GM19238 (cell line): ENCODE results near the gene PEX11A.

ENCODE experiments used
- DNase-seq: peaks from one replicate; pipeline ENCODE4 v3.0.0; 2011; ENCODE audit warnings: low spot score; ENCODE audit not compliant: insufficient read length

PEX11A gene

DNA sequence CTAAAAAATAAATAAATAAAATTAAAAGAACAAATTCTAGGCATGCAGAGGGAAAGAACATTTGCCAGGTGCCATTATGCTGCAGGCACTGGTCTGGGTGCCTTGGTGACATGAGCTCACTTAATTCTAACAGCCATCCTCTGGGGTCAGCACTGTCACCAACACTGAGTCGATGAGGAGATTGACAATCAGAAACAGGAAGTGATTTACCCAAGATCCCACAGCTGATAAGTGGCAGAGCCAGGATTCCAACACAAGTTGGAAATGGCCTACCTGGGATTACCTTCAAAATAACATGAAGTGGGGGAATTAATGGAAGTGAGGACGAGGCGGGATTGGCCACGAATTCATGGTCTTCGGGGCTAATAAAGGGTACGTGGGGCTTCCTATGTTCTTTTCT lies 14.9 kb downstream of the PEX11A start:
- no peak for DNase-seq

DNA sequence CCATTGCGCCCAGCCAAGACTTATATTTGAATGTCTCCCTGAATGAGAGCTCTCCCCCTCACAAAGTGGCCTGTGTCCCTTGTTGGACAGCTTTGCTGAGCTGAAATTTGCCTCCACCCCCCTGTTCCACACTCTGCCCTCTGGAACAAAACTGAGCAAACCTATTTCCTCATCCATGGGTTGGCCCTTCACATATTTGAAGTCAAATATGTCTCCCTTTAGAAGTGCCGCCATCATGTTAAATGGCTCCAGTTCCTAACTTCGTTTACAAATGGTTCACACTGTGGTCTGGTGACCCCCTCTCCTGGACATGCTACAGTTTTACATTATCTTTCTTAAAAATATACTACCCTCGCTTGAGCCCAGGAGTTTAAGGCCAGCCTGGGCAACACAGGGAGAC lies 16.0 kb downstream of the PEX11A start:
- DNase-seq: no peak

DNA sequence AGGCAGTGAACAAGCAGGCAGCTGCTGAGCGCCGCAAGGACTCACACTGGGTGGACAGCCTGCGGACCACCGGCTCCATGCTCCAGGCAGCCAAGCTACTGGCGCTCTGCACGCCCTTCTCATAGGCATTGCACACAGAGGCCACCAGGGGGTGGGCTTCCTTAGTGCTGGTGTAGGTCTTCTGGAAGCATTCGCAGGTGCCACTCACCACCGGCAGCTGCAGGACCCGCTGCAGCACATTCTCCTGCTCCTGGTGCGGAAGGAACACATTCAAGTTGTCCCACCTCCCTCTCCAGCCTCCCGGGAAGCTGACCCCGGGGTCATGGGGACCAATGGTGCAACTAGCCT lies 17.4 kb downstream of the PEX11A start:
- no peak for DNase-seq

DNA sequence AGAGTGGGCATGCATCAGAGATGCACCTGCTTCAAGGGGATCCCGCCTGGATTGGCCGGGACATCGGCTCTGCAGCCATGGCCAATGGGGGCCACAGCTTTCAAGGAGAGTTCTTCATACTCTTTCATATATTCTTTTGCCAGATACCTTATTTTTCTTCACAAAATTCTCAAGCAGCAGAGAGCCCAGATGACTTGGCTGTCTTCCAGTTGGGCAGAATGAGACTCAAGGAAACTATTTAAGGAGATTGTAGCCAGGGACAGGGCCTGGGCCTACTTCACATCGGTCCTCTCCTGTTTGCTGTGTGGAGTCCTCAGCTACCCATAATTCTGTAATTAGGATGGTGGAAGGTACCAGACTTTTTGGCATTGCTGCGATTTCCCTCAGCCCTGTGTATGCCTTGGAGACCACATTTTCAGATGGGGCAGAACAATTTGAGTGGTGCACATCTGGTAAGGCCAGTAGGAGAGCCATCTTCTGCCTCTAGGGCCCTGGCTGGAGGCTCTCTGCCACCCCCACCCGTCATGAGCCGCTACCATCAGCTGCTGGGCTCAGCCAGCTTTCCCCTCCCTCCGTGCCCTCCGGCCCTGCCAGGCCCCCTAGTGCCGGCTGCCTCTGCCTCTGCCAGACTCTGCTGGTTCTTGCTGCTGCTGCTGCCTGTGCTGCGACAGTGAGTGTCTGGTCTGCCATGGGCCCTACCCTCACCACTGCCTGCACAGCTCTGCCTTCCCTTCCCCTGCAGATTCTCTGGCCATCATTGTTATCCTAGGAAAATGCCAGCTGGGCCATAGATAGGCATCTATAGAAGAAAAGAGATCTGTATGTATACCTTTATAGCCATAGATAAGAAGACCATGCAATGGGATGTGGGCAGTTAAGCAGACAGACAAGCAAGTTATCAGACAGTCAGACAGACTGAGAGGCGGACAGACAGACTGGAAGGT lies 18.1 kb downstream of the PEX11A start:
- DNase-seq: no peak

DNA sequence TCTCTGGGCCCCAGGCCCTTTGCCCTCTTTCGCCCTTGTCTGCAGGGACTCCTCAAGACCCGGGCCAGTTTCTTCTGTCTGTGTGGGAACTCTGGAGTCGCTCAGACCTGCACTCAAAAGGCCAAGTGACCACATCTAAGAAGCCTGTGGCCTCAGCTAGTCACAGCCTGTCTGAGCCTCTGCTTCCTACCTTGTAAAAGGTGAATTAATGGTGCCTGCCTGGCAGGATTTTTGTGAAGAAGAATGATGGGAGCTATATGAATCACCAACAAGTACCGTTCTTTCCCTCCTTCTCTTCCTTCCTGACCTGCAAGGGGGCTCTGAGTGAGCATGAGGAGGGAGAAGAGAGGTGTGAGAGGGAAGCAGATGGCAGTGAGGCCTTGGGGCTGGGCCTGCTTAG lies 18.9 kb downstream of the PEX11A start:
- DNase-seq: no peak

DNA sequence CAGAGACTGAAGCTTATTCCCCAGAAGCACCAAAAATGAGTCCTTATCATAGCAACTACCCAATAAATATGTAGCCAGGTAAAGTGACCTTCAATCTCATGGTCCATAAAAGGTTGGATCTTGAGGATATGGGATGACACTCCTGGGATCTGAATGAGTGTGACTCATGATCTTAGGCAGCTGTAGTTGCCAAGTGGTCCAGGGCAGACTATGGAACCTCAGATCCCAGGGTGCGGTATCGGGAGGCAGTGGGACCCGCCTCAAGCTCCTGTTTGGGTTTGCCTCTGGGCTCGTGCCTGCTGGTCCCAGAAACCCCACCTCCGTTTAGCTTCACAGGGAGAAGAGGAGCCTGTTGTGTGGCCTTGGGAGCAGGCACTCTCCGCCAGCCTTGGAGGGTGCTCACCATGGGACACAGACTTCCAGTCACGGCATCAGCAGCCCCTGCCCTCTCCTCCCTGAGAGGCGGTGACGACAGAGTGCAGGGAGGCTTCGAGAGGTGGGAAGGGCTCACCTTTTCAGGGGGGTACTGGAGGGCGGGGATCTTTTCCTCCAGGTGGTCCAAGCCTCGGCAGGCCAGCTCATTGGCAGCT lies 19.5 kb downstream of the PEX11A start:
- no peak for DNase-seq

DNA sequence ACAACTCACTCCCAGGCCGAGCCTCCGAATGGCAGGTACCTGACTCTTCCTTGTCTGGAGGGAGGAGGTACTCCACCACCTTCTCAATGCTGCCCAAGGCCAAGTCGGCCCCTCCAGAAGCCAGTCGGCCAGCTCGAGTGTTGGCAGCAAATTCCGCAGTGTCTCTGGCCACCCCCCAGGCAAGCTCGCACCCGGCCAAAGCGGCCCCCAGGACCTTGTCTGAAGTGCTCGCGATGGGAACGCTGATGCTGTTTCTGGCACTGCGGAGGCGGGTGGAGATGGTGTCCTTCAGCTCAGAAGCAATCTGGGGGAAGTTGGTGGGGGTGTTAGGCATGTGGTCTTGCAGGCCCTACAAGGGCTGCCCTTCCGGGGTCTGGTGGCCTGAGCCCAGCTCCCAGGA lies 20.6 kb downstream of the PEX11A start:
- DNase-seq: no peak

DNA sequence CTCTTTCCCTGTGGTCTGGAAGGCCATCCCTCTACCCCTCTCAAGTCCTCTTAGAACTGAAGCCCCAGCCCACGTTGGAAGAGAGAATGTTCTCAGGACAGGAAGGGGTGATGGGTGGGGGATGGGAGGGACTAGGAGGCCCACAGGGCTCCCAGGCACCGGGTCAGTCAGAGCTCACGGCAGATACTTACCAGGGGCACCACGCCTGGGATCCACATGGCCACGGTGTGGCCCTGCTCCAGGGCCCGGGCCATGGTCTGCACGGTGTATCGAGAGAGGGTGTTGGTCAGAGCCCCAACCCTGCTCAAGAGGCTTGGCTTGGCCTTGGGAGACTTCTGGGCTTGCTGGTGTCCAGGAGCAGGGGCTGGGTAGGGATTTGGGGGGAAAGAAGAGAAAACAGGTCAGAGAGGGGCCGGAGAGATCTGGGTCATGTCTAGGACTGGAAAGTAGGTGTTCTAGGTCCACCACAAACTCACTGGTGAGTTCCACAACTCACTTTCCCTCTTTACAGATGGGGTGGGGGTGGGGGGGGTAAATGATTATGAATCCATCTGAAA lies 21.2 kb downstream of the PEX11A start:
- DNase-seq: no peak

DNA sequence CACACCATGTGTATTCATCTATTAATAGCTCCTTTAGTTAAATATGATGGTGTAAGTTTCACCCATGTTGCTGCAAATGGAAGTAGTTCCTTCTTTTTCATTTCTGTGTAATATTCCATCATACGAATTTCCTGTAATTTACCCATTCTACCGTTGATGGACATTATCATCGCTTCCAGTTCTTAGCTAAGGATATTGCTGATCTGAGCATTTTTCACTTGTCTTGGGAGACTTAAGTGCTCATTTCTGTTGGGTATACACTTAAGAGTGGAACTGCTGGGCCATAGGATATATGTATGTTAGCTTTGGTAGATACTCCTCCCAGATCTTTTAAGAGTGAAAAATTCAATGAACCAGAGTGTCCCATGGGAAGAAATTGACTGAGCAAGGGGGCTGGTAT lies 22.4 kb downstream of the PEX11A start:
- DNase-seq: no peak

DNA sequence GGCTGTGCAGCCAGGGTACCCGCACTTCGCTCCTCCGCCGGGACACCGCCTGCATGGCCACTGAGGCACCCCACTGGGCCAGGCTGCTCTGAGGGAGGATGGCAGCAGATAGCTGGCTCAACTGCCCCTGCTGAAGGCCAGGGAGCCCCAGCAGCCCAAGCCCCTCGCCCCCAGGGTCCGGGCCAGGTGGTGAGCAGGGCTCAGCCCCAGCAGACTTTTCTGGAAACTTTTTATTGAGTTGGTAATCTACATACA lies 22.9 kb downstream of the PEX11A start:
- no peak for DNase-seq

DNA sequence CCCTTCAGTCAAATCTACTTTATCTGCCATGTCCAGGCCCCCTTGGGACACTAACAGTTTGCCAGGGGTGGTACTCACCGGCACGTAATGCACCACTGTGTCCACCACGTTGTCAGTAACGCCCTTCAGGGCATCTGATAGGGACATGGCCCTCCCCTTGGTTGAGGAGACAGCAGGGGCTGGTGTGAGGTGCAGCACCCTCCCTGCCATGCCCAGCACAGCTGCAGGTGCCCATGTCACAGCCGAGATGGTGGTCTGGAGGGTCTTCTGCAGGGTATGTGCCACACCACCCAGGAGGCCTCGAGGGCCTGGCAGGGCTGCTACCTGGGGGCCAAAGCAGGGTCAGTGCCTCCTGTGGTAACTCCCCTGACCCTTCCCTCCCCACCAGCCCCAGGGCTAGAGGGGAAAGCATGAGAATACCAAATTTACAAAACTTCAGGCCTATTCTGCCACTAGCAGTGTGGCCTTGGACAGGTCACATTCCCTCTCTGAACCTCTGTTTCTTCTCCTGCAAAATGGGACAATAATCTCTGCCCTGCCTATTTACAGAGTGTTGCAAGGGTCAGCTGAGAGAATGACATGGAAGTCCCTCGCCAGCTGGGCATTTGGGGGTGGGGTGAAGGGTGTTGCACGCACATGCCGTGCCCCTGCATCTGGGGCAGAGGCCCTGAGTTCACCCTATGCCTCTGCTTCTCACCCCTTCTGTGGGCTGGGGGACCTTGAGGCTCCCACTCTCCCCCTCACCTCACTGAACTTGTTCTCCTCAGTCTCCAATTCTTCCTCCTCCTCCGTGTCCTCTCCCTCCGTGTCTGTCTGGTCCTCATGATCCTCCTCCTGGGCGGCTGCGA lies 23.5 kb downstream of the PEX11A start:
- no peak for DNase-seq

DNA sequence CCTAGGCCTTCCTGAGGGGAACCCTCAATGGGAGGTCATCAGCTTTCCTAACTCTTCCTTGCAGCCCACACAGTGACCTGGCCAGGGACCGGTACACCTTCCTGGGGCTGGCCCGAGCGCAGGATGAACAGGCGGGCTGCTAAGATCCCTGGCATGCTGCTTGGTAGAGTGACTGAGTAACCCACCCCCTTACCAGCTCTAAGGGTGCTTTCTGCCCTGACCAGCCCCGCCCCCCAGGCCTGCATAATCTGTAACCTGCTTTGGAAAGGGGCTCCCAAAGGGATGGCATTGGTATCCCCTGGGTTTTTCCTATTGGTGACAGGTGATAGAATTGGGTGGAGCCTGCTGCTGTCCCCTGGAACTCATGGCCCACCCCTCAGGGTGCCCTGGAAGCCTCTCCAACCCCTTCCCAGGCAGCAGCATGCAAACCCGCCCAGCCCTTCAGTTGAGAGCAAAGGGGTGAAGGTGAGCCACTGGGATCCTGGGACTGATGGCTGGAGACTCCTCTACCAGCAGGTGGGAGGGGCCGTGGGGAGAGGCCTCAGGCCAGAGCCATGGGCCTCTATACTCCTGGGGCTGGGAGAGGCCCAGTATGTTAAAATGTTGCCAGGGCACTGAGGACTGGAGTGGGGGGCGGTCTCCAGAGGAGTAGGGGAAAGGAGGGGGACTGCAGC lies 24.2 kb downstream of the PEX11A start:
- DNase-seq: no peak

DNA sequence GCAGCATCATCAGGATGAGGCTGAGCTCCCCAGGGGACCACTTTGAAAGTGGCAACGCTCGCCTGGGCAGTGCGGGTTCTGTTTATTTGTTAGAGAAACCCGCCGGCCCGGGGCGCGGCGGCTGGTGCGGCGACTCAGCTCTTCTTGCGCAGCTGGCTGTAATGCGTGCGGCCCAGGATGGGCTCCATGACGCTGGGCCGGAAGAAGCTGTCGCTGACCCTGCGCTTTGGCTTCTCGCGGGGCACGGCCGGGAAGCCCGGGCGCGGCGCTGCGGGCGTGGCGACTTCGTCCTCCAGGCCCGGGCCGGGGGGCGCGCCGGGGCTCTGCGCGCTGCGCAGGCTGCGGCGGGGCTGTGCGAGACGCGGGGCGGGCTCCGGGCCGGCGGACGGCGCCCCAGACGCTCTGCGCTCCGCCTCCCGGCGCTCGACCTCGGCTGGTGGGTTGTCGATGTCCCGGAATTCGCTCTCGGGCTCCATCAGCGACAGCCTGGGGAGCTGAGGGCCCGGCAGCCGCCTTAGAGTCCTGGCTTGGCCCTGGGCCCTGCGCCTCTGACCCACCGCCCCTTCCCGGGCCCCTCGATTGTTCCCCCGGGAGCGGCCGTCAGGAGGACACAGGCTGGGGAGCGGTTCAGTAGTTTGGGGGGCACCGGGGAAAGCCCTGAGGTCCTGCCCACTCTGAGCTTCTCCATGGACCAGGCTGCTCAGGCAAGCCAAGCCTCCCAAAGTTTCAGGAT lies 24.9 kb downstream of the PEX11A start:
- DNase-seq: peak; percentile 42

DNA sequence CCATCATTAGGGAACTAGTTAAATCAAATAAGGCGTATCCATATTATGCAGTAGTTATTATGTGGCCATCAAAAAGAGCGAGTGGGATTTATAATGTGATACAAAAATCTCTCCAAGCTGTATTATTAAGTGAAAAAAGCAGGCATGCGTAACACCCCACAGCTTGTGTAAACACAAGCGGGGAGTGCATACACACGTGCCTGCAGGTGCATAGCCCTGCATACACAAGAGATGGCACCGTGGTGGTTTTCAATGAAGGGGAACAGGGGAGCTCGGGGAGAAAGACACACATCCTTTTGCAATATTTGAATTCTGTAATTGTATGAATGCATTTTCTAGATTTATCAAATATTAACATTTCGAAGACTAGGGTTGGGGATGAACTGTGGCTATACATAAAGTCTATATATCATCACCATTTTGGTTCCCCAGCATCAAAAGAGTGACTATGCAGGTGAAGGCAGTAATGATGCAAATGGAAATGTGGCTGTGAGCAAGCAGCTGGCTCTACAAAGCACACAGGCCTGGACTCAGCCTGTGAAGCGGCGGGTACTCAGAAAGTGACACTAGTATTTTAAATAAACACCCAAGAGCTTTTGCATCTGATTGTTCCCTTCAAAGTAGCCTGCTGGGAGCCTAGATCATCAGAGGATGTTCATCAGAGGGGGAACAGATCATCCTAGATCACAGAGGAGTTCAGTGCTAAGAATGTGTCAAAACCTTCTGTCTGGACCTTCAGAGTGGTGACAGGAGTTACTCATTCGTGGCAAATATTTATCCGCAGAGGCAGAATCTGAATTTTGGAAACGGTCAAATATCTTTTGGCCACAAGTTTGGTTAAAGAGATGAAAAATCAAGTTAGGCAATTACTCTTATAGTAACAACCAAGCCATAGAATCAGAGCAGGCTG lies 25.9 kb downstream of the PEX11A start:
- DNase-seq: no peak

DNA sequence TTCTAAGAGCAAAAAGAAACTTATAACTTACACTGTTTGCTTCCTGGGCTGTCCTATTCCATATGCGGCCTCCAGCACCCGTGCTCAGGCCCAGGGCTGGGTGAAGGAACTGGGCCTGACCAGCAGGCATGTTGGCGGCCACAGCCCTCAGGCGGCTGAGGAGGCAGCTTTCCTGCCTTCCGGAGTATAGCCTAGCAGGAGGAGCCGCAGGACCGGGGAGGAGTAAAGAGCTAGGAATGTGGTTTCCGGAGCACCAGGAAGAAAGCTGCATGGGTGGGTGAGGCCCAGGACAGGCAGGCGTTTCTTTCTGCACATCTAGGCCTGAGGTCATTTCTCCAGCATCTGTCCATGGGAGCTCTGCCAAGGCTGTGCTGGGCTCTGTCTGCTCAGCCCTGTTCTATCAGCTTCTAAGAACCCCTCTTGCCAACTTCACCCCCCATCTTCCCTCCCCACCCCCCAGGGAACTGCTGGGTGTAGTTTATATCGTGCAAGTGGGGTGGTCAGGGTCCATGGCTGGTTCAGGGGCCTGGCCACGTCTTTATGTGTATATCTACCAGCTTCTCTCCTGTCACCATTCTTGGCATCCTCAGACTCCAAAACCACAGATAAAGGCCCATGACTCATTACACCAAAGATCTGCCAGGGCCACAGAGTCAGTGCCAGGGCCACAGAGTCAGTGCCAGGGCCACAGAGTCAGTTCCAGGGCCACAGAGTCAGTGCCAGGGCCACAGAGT lies 27.5 kb downstream of the PEX11A start:
- no peak for DNase-seq

DNA sequence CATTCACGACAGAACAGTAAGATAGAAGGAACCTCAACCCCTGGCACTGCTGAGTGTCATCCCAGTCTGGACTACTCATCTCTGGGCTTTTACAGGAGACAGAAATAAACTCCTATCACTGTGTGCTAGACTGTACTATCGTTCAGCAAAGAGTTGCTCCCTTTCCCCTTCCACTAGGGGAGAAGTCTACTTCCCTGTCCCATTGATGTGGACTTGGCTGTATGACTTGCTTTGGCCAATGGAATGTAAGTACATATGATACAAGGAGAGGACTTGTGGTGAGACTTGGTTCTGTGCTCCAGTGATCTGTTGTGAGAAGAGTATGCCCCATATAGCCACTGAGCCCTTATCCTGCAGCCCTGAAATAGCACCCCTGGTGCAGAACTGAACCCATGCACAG lies 30.0 kb downstream of the PEX11A start:
- no peak for DNase-seq

DNA sequence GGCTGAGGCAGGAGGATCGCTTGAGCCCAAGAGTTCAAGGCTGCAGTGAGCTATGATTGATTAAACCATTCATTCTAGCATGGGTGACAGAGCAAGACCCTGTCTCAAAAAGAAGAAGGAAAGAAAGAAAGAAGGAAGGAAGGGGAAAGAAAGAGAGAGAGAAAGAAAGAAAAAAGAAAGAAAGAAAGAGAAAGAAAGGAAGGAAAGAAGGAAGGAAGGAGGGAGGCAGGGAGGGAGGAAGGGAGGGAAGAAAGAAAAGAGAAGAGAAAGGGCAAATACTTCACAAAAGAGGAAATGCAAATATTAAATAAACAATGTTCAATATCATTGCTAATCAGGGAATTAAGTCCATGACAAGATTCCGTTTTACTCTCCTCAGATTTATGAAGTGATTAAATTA lies 31.3 kb downstream of the PEX11A start:
- DNase-seq: no peak

DNA sequence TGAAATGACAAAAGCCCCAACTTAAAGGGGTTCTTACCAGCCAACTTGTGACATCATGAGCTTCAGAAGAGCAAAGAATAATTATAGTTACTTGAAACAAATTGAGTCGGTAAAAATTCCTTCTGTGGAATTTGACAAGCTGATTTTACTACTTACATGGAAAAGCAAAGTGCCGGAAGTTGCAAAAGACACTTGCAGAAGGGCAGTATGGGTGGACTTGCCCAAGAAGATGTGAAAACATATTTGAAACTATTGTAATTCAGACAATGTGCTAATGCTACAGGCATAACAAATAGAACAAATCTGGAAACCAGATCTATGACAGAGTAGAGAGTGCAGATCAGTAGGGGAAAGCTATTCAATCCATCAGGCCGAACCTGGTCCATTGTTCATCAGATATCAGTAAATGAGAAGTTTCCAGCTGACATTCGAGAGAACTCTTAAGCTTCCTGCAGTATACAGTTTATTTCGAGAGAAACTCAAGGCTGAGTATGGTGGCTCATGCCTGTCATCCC lies 32.8 kb downstream of the PEX11A start:
- DNase-seq: no peak
